NCI-H510A treated with DMSO at 0.1 percent for 48 hours (cell line): ENCODE data around the gene AACS.
A peak's percentile ranks its signal among the peaks of the same experiment; 100 is the strongest.

Experiments used
- DNase-seq: peaks from one replicate; lab custom pipeline; 2025; lab: John Stamatoyannopoulos, UW

AACS gene

GRCh38 chr12:125185740-125186470 lies 120.7 kb downstream of the AACS start, which contains the start of gene TMEM132B:
Gene TMEM132B, plus strand, starts transcription at chr12:125186386.
- peak; percentile 79 for DNase-seq

GRCh38 chr12:125186471-125187147 lies 121.4 kb downstream of the AACS start:
- DNase-seq: no peak

- no peak for DNase-seq
These were observed 122.0 kb downstream of the AACS start for GRCh38 chr12:125187148-125187745.

- peak; percentile 13 for DNase-seq
These were observed 122.8 kb downstream of the AACS start for GRCh38 chr12:125187780-125188741.

GRCh38 chr12:125189015-125189414 lies 123.8 kb downstream of the AACS start:
- no peak for DNase-seq

GRCh38 chr12:125189502-125189901 lies 124.3 kb downstream of the AACS start:
- no peak for DNase-seq

- DNase-seq: no peak
These were observed 126.3 kb downstream of the AACS start for GRCh38 chr12:125191361-125192087.

GRCh38 chr12:125192690-125193221 lies 127.5 kb downstream of the AACS start:
- no peak for DNase-seq
